H1 (cell line): ENCODE measurements around the gene ADRB2. TPM values are rescaled to one million over a fixed set of nuclear protein-coding genes. Genes with fewer than 3 reads are reported as not detected.

ENCODE experiments used
- CTCF ChIA-PET: fragments of 300-600 bp; sonication (Branson Sonifier 250); formaldehyde crosslinking; loops from one replicate; lab custom pipeline; 2021; ENCODE audit not compliant: partially characterized antibody; lab: Charles Lee
- POLR2A ChIA-PET: fragments of 300-600 bp; sonication (Branson Sonifier 250); formaldehyde crosslinking; loops from one replicate; lab custom pipeline; 2021; ENCODE audit warnings: inconsistent platforms; ENCODE audit not compliant: partially characterized antibody; lab: Charles Lee
- DNase-seq, 2 experiments: peaks; one replicate each; pipeline versions ENCODE4 v3.0.0 to v3.0.0-alpha.2; 2010 to 2022; ENCODE audit warnings: low spot score in 2 of 2, low read depth in 1 of 2, mixed read lengths in 1 of 2
- FAIRE-seq: peaks from 2 replicates; lab custom pipeline; 2011; peaks lifted over from hg19 to GRCh38; lab: Jason Lieb, UNC
- H2AFZ ChIP-seq: 2 replicates; pipeline ENCODE4 v1.8.1; 2012; ENCODE audit warnings: low read length, inconsistent platforms
- H2AK5ac ChIP-seq: 2 replicates; pipeline ENCODE4 v1.6.1; 2013; ENCODE audit warnings: low read depth, low read length
- H2BK120ac ChIP-seq: replicated peaks from 2 replicates; pipeline ENCODE3; 2013; ENCODE audit warnings: low read depth, low read length, inconsistent platforms
- H2BK12ac ChIP-seq: 2 replicates; pipeline ENCODE4 v1.6.1; 2013; ENCODE audit warnings: low read depth, low read length
- H2BK15ac ChIP-seq: 2 replicates; pipeline ENCODE4 v1.6.1; 2013; ENCODE audit warnings: low read length
- H2BK20ac ChIP-seq: 2 replicates; pipeline ENCODE4 v1.6.1; 2013; ENCODE audit warnings: low read length
- H2BK5ac ChIP-seq: 2 replicates; pipeline ENCODE4 v1.6.1; 2013; ENCODE audit warnings: low read depth, low read length
- H3K14ac ChIP-seq: 2 replicates; pipeline ENCODE4 v1.6.1; 2013; ENCODE audit warnings: inconsistent platforms; ENCODE audit not compliant: insufficient read length
- H3K18ac ChIP-seq: 2 replicates; pipeline ENCODE4 v1.6.1; 2013; ENCODE audit warnings: low read length; ENCODE audit errors: extremely low read depth
- H3K23ac ChIP-seq: 2 replicates; pipeline ENCODE4 v1.6.1; 2013; ENCODE audit warnings: inconsistent platforms; ENCODE audit not compliant: insufficient read length
- H3K23me2 ChIP-seq: 2 replicates; pipeline ENCODE4 v1.6.1; 2013; ENCODE audit warnings: low read depth, low read length
- H3K27ac ChIP-seq: 2 replicates; pipeline ENCODE4 v1.6.1; 2011; ENCODE audit warnings: low read depth, low read length, inconsistent platforms
- H3K27me3 ChIP-seq, 4 experiments: replicated peaks in 1 of 4; 1 replicate in 1 of 4; 2 replicates in 3 of 4; pipeline versions ENCODE4 v1.6.1 to v1.8.1; 2011 to 2013; ENCODE audit warnings: low read length in 3 of 4, mild to moderate bottlenecking in 3 of 4, inconsistent platforms in 2 of 4, mixed read lengths in 2 of 4, moderate library complexity in 1 of 4; ENCODE audit not compliant: control insufficient read depth in 3 of 4, insufficient read depth in 3 of 4; ENCODE audit errors: extremely low read depth in 1 of 4
- H3K36me3 ChIP-seq, 4 experiments: 2 replicates each; pipeline versions ENCODE4 v1.6.1 to v1.8.1; 2011 to 2013; ENCODE audit warnings: mild to moderate bottlenecking in 4 of 4, low read length in 3 of 4, moderate library complexity in 2 of 4, control low read depth in 1 of 4, inconsistent platforms in 1 of 4; ENCODE audit not compliant: insufficient read depth in 4 of 4, control insufficient read depth in 2 of 4
- H3K4ac ChIP-seq: replicated peaks from 2 replicates; pipeline ENCODE3; 2013; ENCODE audit warnings: low read length, low read depth, mixed read lengths, inconsistent platforms; ENCODE audit not compliant: insufficient read length
- H3K4me1 ChIP-seq, 4 experiments: replicated peaks in 1 of 4; 1 replicate in 1 of 4; 2 replicates in 3 of 4; pipeline versions ENCODE4 v1.6.1 to v1.8.1; 2011 to 2013; ENCODE audit warnings: low read length in 3 of 4, inconsistent platforms in 2 of 4, mixed read lengths in 1 of 4; ENCODE audit not compliant: insufficient read depth in 4 of 4, control insufficient read depth in 3 of 4
- H3K4me2 ChIP-seq, 2 experiments: 2 replicates each; pipeline versions ENCODE4 v1.6.1 to v1.8.1; 2011 to 2013; ENCODE audit warnings: low read depth in 2 of 2, low read length in 2 of 2, control low read depth in 1 of 2, inconsistent platforms in 1 of 2, mild to moderate bottlenecking in 1 of 2; ENCODE audit not compliant: insufficient read depth in 1 of 2
- H3K4me3 ChIP-seq, 4 experiments: fragments of 200-600, 300-600 bp in 1 of 4; sonication (generic), shearing (Covaris generic), sonication (Bioruptor Twin) in 1 of 4; 2 replicates each; pipeline versions ENCODE4 v1.5.1 to v1.8.1; 2011 to 2016; ENCODE audit warnings: low read length in 4 of 4, low read depth in 3 of 4, control low read depth in 2 of 4, inconsistent platforms in 2 of 4, mild to moderate bottlenecking in 2 of 4, mixed read lengths in 1 of 4, moderate library complexity in 1 of 4; ENCODE audit not compliant: insufficient read depth in 2 of 4; ENCODE audit errors: extremely low read depth in 1 of 4
- H3K56ac ChIP-seq: replicated peaks from 2 replicates; pipeline ENCODE3; 2013; ENCODE audit warnings: low read depth, mild to moderate bottlenecking, mixed read lengths, low read length, inconsistent platforms; ENCODE audit not compliant: insufficient read length
- H3K79me1 ChIP-seq: 2 replicates; pipeline ENCODE4 v1.6.1; 2013; ENCODE audit warnings: low read depth, low read length, control low read depth
- H3K79me2 ChIP-seq, 2 experiments: 2 replicates each; pipeline versions ENCODE4 v1.6.1 to v1.8.1; 2012 to 2013; ENCODE audit warnings: low read length in 2 of 2, mild to moderate bottlenecking in 2 of 2, inconsistent platforms in 1 of 2; ENCODE audit not compliant: insufficient read depth in 2 of 2, control insufficient read depth in 1 of 2
- H3K9ac ChIP-seq, 4 experiments: replicated peaks in 1 of 4; 1 replicate in 1 of 4; 2 replicates in 3 of 4; pipeline versions ENCODE4 v1.6.1 to v1.8.1; 2011 to 2013; ENCODE audit warnings: low read depth in 3 of 4, low read length in 3 of 4, control low read depth in 2 of 4, mild to moderate bottlenecking in 2 of 4, moderate library complexity in 2 of 4, inconsistent platforms in 1 of 4; ENCODE audit errors: extremely low read depth in 1 of 4
- H3K9me3 ChIP-seq, 2 experiments: 2 replicates each; pipeline versions ENCODE4 v1.6.1 to v1.8.1; 2012 to 2013; ENCODE audit warnings: mild to moderate bottlenecking in 2 of 2, moderate library complexity in 2 of 2, control low read depth in 1 of 2, inconsistent platforms in 1 of 2, low read depth in 1 of 2, low read length in 1 of 2, mixed read lengths in 1 of 2; ENCODE audit not compliant: insufficient read depth in 2 of 2
- H4K20me1 ChIP-seq, 2 experiments: replicated peaks in 1 of 2; 2 replicates each; pipeline versions ENCODE3 to v1.8.1; 2011 to 2013; ENCODE audit warnings: inconsistent platforms in 2 of 2, low read length in 2 of 2, mild to moderate bottlenecking in 1 of 2; ENCODE audit not compliant: insufficient read depth in 2 of 2, control insufficient read depth in 1 of 2
- H4K5ac ChIP-seq: 2 replicates; pipeline ENCODE4 v1.6.1; 2013; ENCODE audit warnings: low read length, low read depth, mixed read lengths, inconsistent platforms; ENCODE audit not compliant: insufficient read length
- H4K8ac ChIP-seq: 2 replicates; pipeline ENCODE4 v1.8.0; 2013; ENCODE audit warnings: mild to moderate bottlenecking, moderate library complexity, low read length, inconsistent platforms; ENCODE audit not compliant: insufficient read depth; ENCODE audit errors: extremely low read depth
- H4K91ac ChIP-seq: replicated peaks from 2 replicates; pipeline ENCODE3; 2013; ENCODE audit warnings: low read length, mixed read lengths, inconsistent platforms; ENCODE audit not compliant: insufficient read length
- CTCF ChIP-seq, 3 experiments: IDR thresholded peaks; 1 replicate in 2 of 3; 2 replicates in 1 of 3; pipeline versions ENCODE4 v1.5.1 to v1.6.1; 2011; ENCODE audit warnings: low read length in 3 of 3, mild to moderate bottlenecking in 3 of 3, inconsistent platforms in 2 of 3, low read depth in 1 of 3, moderate library complexity in 1 of 3; ENCODE audit not compliant: insufficient read depth in 1 of 3; ENCODE audit errors: control extremely low read depth in 1 of 3
- KDM1A ChIP-seq: fragments of 200-600, 300-600 bp; sonication (generic); IDR thresholded peaks from 2 replicates; pipeline ENCODE4 v1.7.1; 2016; ENCODE audit warnings: mild to moderate bottlenecking, low read length, borderline replicate concordance
- SRF ChIP-seq: IDR thresholded peaks from 2 replicates; pipeline ENCODE4 v1.6.1; 2011; ENCODE audit warnings: mild to moderate bottlenecking, low read depth, low read length, moderate library complexity
- WGBS, 2 experiments: shearing (Covaris generic) in 1 of 2; methylation state at CpG; one replicate each; pipeline versions ENCODE4 v1.1.6 to v1.1.7; 2013 to 2015; ENCODE audit warnings: low lambda C conversion rate in 2 of 2, mixed read lengths in 2 of 2, inconsistent platforms in 1 of 2, low coverage in 1 of 2, missing lambda C conversion rate in 1 of 2; ENCODE audit not compliant: insufficient replicate concordance in 2 of 2, insufficient coverage in 1 of 2, insufficient read length in 1 of 2; ENCODE audit errors: extremely low coverage in 1 of 2, missing lambda C conversion rate in 1 of 2; 5-methylcytosine and 5-hydroxymethylcytosine counted together
- polyA plus RNA-seq, 7 experiments: library from polyadenylated mRNA; depleted of rRNA in 3 of 7; stranded (reverse) in 5 of 7; unstranded in 2 of 7; fragments of >200 nt in 5 of 7; fragments of 200-250 nt in 2 of 7; gene quantifications; 1 replicate in 5 of 7; 2 replicates in 1 of 7; 4 replicates in 1 of 7; pipeline versions ENCODE4 v1.2.1 to v1.2.3, GENCODE V29; 2011 to 2013; ENCODE audit warnings: missing spikeins in 2 of 7, mixed read lengths in 2 of 7
- total RNA-seq: library from RNA; stranded (reverse); fragmentation: NEBNext Ultra II Directional; extraction: Animal tissue kit (Norgen Biotek cat#: 25700); gene quantifications from 2 replicates; pipeline ENCODE4 v1.2.1, GENCODE V29; 2021

ADRB2 gene
- total and polyA plus RNA-seq, 2 of the 8 experiments (the other 6 are each of a cell fraction or from before 2014, with no cell fraction given): 0.65 to 0.77 TPM

- Histone ChIP-seq H3K14ac (no peak overlapping the region), H3K56ac (no peak overlapping the region), H2AFZ (no peak overlapping the region), H2BK12ac (no peak overlapping the region), H3K27ac (no peak overlapping the region), H4K20me1 (no peaks in the 10 kb centered on the region), H2BK5ac (no peak overlapping the region), H3K79me2 (no peaks in the 10 kb centered on the region), H3K4me1 (no peaks in the 10 kb centered on the region), H2AK5ac (no peak overlapping the region), H3K4ac (no peak overlapping the region), H2BK15ac (no peak overlapping the region), H3K4me2 (no peak overlapping the region), H3K9ac (no peak overlapping the region), H3K9me3 (no peaks in the 10 kb centered on the region), H3K4me3 (no peak overlapping the region), H3K36me3 (no peaks in the 10 kb centered on the region), H3K79me1 (no peaks in the 10 kb centered on the region), H2BK120ac (no peak overlapping the region), H4K5ac (no peak overlapping the region), H3K23ac (no peak overlapping the region), H3K27me3 (no peaks in the 10 kb centered on the region), H3K23me2 (no peaks in the 10 kb centered on the region), H2BK20ac (no peak overlapping the region), H4K8ac (no peak overlapping the region), H3K18ac (no peak overlapping the region), H4K91ac (no peak overlapping the region)
- WGBS, 2 experiments: 92% methylated on average over 2 of the region's 2 CpGs; no CpG with 5 or more reads in 1 of the 2 experiments
- FAIRE-seq (no peak), DNase-seq (no peak)
- ChIA-PET POLR2A (no interaction called here), CTCF (interaction anchor here (1.1 to 2.1 kb wide), 2 partner anchors 33 to 104 kb away, joined by 4 to 6 read pairs; no protein-coding TSS in a partner anchor)
- no peak for TF ChIP-seq CTCF (IDR thresholded peaks at IDR 0.05; ENCODE audit: control extremely low read depth in 1 of 3, insufficient read depth in 1 of 3, low read depth in 1 of 3, low read length in 3 of 3)
- TF ChIP-seq SRF: no peak
- no peak for TF ChIP-seq KDM1A
Observed at GRCh38 chr5:148853868-148854267, 27.5 kb downstream of the ADRB2 start.
